OCI-LY3 (cell line): Measurements from ENCODE around the gene DOCK4.

Experiments
- H2AFZ ChIP-seq: fragments of 200-600, 300-600 bp; shearing (Covaris generic); 2 replicates; pipeline ENCODE4 v1.6.0; 2014; ENCODE audit warnings: antibody characterized with exemption, low read depth, low read length
- H3K27ac ChIP-seq: fragments of 200-600, 300-600 bp; sonication (generic); 2 replicates; pipeline ENCODE4 v1.5.1; 2014; ENCODE audit warnings: mild to moderate bottlenecking, low read length, moderate library complexity, mixed read lengths
- H3K27me3 ChIP-seq: fragments of 200-600, 300-600 bp; sonication (generic); 2 replicates; pipeline ENCODE4 v1.6.1; 2014; ENCODE audit warnings: low read depth, low read length, mixed read lengths
- H3K36me3 ChIP-seq: fragments of 200-600, 300-600 bp; sonication (generic); replicated peaks from 2 replicates; pipeline ENCODE3; 2014; ENCODE audit warnings: low read depth, low read length, mixed read lengths
- H3K4me1 ChIP-seq: fragments of 300-600, 200-600 bp; sonication (generic); 2 replicates; pipeline ENCODE4 v1.6.1; 2014; ENCODE audit warnings: low read length, mixed read lengths
- H3K4me2 ChIP-seq: fragments of 200-600, 300-600 bp; sonication (generic); 2 replicates; pipeline ENCODE4 v1.6.1; 2014; ENCODE audit warnings: low read length, mixed read lengths
- H3K4me3 ChIP-seq: fragments of 300-600, 200-600 bp; sonication (generic); 2 replicates; pipeline ENCODE4 v1.5.1; 2014; ENCODE audit warnings: antibody characterized with exemption, mild to moderate bottlenecking, low read length, moderate library complexity
- H3K79me2 ChIP-seq: fragments of 300-600, 200-600 bp; shearing (Covaris generic); 2 replicates; pipeline ENCODE4 v1.6.1; 2014; ENCODE audit warnings: mild to moderate bottlenecking, low read length, mixed read lengths
- H3K9ac ChIP-seq: fragments of 300-600, 200-600 bp; shearing (Covaris generic); 2 replicates; pipeline ENCODE4 v1.6.0; 2014; ENCODE audit warnings: mild to moderate bottlenecking, low read length, moderate library complexity
- H3K9me3 ChIP-seq: fragments of 200-600, 300-600 bp; shearing (Covaris generic); 2 replicates; pipeline ENCODE4 v1.6.1; 2014; ENCODE audit warnings: low read length, mixed read lengths; ENCODE audit not compliant: insufficient read depth
- H4K20me1 ChIP-seq: fragments of 200-600, 300-600 bp; sonication (generic); 2 replicates; pipeline ENCODE4 v1.6.1; 2016; ENCODE audit warnings: low read length, mixed read lengths; ENCODE audit not compliant: insufficient read depth
- CTCF ChIP-seq: fragments of 200-600, 300-600 bp; sonication (generic); IDR thresholded peaks from 2 replicates; pipeline ENCODE4 v1.5.1; 2014; ENCODE audit warnings: antibody characterized with exemption, low read length, low read depth
- EZH2phosphoT487 ChIP-seq: fragments of 200-600 bp; shearing (Covaris generic); IDR thresholded peaks from 2 replicates; pipeline ENCODE4 v1.6.1; 2018; ENCODE audit warnings: antibody characterized with exemption, mixed run types, low read depth

DOCK4 gene

GRCh38 chr7:111955616-111956015 is 250.6 kb downstream of the DOCK4 start:
- Histone ChIP-seq H3K9me3 (no peaks in the 10 kb centered on the region), H3K27ac (no peak overlapping the region), H3K27me3 (no peaks in the 10 kb centered on the region), H3K79me2 (no peaks in the 10 kb centered on the region), H4K20me1 (no peaks in the 10 kb centered on the region), H3K36me3 (no peaks in the 10 kb centered on the region), H3K4me3 (no peak overlapping the region), H2AFZ (no peak overlapping the region), H3K9ac (no peak overlapping the region), H3K4me2 (no peak overlapping the region), H3K4me1 (no peaks in the 10 kb centered on the region)
- TF ChIP-seq EZH2phosphoT487 (no peak), CTCF (no peak)

GRCh38 chr7:111954474-111955381 is 251.5 kb downstream of the DOCK4 start:
- no peaks in the 10 kb centered on the region for H3K27me3 ChIP-seq
- no peak for TF ChIP-seq CTCF
- no peak for TF ChIP-seq EZH2phosphoT487
- H3K9ac ChIP-seq = no peak overlapping the region
- no peaks in the 10 kb centered on the region for H3K36me3 ChIP-seq
- H3K9me3 ChIP-seq = no peaks in the 10 kb centered on the region
- no peaks in the 10 kb centered on the region for H4K20me1 ChIP-seq
- H3K79me2 ChIP-seq = no peaks in the 10 kb centered on the region
- H2AFZ ChIP-seq = no peak overlapping the region
- H3K4me2 ChIP-seq = no peak overlapping the region
- no peak overlapping the region for H3K4me3 ChIP-seq
- H3K27ac ChIP-seq = no peak overlapping the region
- no peaks in the 10 kb centered on the region for H3K4me1 ChIP-seq

DNA sequence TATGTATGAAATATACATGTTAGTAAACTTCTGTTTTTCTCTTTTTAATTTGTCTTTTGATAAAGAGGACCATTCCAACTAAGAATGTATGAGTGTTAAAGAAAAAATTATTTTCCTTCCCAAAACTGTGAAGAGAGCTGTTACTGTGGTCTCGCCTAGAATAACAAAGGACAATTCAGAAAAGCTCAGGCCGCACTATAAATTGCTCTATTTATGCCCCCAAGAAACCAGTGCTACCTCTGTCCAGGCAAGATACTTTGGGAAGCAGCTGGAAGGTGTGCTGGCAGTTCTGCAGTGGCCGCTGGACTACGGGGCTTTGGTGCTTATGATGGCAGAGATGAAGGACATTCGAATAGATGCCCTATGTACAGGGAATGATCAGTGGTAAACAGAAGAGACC is 252.1 kb downstream of the DOCK4 start:
- no peaks in the 10 kb centered on the region for H3K36me3 ChIP-seq
- no peak overlapping the region for H2AFZ ChIP-seq
- H3K4me2 ChIP-seq = no peak overlapping the region
- no peaks in the 10 kb centered on the region for H3K27me3 ChIP-seq
- H3K27ac ChIP-seq = no peak overlapping the region
- H3K9ac ChIP-seq = no peak overlapping the region
- H3K4me3 ChIP-seq = no peak overlapping the region
- TF ChIP-seq EZH2phosphoT487 (no peak), CTCF (no peak)
- no peaks in the 10 kb centered on the region for H3K79me2 ChIP-seq
- H3K4me1 ChIP-seq = no peaks in the 10 kb centered on the region
- no peaks in the 10 kb centered on the region for H3K9me3 ChIP-seq
- no peaks in the 10 kb centered on the region for H4K20me1 ChIP-seq

- Histone ChIP-seq H4K20me1 (no peaks in the 10 kb centered on the region), H2AFZ (no peak overlapping the region), H3K4me2 (no peak overlapping the region), H3K79me2 (no peaks in the 10 kb centered on the region), H3K4me1 (no peaks in the 10 kb centered on the region), H3K4me3 (no peak overlapping the region), H3K36me3 (no peaks in the 10 kb centered on the region), H3K9ac (no peak overlapping the region), H3K9me3 (no peaks in the 10 kb centered on the region), H3K27me3 (no peaks in the 10 kb centered on the region), H3K27ac (no peak overlapping the region)
- TF ChIP-seq CTCF (peak; percentile 35; the same call in 1 of the 2 replicates), EZH2phosphoT487 (no peak)
These were observed 252.6 kb downstream of the DOCK4 start for GRCh38 chr7:111953611-111954010.
